AG04449 (cell line): ENCODE data around the gene CRELD1.
A peak's percentile ranks its signal among the peaks of the same experiment; 100 is the strongest.

Experiments
- CTCF ChIA-PET: fragments of 350-600 bp; formaldehyde crosslinking; extraction: SDS; loops from one replicate; lab custom pipeline; 2021; ENCODE audit warnings: antibody characterized with exemption; lab: Yijun Ruan, JAX
- POLR2A ChIA-PET: fragments of 400-600, 350-600 bp; formaldehyde crosslinking; extraction: SDS; loops from one replicate; lab custom pipeline; 2020; ENCODE audit warnings: antibody characterized with exemption, inconsistent platforms; lab: Yijun Ruan, JAX
- DNase-seq: peaks from one replicate; pipeline ENCODE4 v3.0.0-alpha.2; 2010; ENCODE audit warnings: low read depth, low spot score
- H3K4me3 ChIP-seq: 2 replicates; pipeline ENCODE4 v1.5.1; 2011; ENCODE audit warnings: low read depth, mild to moderate bottlenecking, control low read depth, low read length
- TF ChIP-seq, protein P1 (sequence below): IDR thresholded peaks from one replicate; pipeline ENCODE4 v1.5.1; 2011; ENCODE audit warnings: mild to moderate bottlenecking, moderate library complexity, low read length, control low read depth, inconsistent platforms; ENCODE audit not compliant: insufficient read depth; ENCODE audit errors: missing control alignments

The CRELD1 gene

DNA sequence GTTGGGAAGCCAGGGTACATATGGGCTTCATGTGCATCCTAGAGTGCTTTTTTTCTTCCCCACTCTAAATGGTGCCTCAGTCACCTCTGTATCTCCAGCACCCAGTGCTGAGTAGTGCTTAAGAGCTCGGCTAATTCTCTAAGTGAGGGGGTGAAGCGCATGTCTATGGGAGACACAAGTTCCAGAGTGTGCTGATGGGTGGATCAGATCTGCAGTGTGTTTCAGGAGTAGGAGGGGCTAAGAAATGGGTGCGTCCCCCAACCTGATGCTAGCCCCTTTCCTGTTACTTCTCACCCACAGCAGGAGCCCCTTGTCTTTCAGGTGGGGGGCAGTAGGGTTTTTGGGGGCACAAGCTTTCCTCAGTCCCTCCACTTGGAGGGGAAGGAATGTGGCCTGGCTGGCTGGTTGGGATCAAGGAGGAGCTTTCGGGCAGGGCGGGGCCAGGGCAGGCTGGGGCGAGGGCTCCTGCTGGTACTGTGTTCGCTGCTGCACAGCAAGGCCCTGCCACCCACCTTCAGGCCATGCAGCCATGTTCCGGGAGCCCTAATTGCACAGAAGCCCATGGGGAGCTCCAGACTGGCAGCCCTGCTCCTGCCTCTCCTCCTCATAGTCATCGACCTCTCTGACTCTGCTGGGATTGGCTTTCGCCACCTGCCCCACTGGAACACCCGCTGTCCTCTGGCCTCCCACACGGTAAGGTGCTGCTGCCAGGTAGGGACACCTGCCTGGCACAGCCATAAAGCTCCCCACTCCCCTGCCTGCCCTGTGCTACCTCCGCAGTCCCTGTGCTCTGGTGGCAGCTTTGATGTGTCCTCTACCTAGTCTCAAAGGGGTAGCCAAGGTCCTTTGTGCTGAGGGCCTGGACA, 31.0 kb upstream of the CRELD1 start, which contains the start of gene IL17RE:
TSS of gene IL17RE (plus strand) at position 477 of the 866 bp plus-strand sequence. CDS start at position 562, 85 bp downstream.
- DNase-seq = no peak
- CTCF ChIA-PET = interaction anchor here (0.8 to 2.6 kb wide), 8 partner anchors 9 to 44 kb away, joined by 3 to 16 read pairs (median 5); partner anchors contain the start of genes CRELD1 and JAGN1
- POLR2A ChIA-PET = interaction anchor here (1.0 to 2.7 kb wide), 3 partner anchors 10 to 44 kb away, joined by 3 to 10 read pairs (median 5); partner anchors contain the start of gene JAGN1
- TF ChIP-seq, protein P1, sequence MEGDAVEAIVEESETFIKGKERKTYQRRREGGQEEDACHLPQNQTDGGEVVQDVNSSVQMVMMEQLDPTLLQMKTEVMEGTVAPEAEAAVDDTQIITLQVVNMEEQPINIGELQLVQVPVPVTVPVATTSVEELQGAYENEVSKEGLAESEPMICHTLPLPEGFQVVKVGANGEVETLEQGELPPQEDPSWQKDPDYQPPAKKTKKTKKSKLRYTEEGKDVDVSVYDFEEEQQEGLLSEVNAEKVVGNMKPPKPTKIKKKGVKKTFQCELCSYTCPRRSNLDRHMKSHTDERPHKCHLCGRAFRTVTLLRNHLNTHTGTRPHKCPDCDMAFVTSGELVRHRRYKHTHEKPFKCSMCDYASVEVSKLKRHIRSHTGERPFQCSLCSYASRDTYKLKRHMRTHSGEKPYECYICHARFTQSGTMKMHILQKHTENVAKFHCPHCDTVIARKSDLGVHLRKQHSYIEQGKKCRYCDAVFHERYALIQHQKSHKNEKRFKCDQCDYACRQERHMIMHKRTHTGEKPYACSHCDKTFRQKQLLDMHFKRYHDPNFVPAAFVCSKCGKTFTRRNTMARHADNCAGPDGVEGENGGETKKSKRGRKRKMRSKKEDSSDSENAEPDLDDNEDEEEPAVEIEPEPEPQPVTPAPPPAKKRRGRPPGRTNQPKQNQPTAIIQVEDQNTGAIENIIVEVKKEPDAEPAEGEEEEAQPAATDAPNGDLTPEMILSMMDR = no peak
- H3K4me3 ChIP-seq = peak within 1 kb of the TSS; percentile 43

DNA sequence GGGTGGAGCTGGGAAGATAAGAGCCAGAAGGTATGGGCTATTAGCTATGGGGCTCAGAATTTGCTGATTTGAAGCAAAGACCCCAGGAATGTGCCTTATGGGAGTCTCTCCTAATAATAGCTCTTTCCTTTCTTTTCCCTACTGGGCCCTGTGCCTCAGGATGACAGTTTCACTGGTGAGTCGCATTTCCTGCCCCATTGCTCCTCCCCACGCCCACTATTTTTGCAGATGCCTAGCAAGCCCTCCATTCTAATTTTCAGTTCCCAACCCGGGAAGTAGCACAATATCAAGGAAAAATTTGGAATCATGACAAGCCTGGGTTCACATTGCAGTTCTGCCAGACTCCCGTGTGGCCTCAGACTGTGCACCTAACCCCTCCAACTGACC, 30.4 kb upstream of the CRELD1 start:
- POLR2A ChIA-PET = interaction anchor here (1.0 to 2.7 kb wide), 3 partner anchors 9 to 43 kb away, joined by 3 to 10 read pairs (median 5); partner anchors contain the start of gene JAGN1
- TF ChIP-seq, protein P1 = no peak
- H3K4me3 ChIP-seq = peak overlapping the region; percentile 43; the same call in 1 of the 2 replicates

DNA sequence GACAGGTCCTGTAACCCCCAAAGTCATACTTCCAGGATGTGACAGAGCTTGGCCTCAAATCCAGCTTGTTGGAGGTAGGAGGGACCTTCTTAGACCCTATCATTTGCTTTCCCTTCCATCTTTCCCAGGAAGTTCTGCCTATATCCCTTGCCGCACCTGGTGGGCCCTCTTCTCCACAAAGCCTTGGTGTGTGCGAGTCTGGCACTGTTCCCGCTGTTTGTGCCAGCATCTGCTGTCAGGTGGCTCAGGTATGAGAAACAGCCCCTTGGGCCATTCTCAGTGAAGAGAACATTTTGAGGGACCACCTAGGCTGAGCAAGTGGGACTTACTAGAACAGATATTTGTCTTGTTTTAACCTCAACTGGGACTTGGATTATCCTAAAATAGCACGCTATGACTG, 29.7 kb upstream of the CRELD1 start:
- POLR2A ChIA-PET = interaction anchor here (1.7 to 2.7 kb wide), 2 partner anchors 8 to 13 kb away, joined by 5 to 10 read pairs; partner anchors contain the start of gene JAGN1
- TF ChIP-seq, protein P1 = no peak
- no peak overlapping the region for H3K4me3 ChIP-seq
- CTCF ChIA-PET = interaction anchor here (2.4 to 2.6 kb wide), 2 partner anchors 10 to 29 kb away, joined by 10 to 16 read pairs; partner anchors contain the start of gene CRELD1
- DNase-seq = no peak

More for the DNA sequence above, 30.4 kb upstream of the CRELD1 start:
- CTCF ChIA-PET = interaction anchor here (0.8 to 2.6 kb wide), 7 partner anchors 8 to 43 kb away, joined by 3 to 16 read pairs (median 5); partner anchors contain the start of genes CRELD1 and JAGN1
- DNase-seq = no peak

DNA sequence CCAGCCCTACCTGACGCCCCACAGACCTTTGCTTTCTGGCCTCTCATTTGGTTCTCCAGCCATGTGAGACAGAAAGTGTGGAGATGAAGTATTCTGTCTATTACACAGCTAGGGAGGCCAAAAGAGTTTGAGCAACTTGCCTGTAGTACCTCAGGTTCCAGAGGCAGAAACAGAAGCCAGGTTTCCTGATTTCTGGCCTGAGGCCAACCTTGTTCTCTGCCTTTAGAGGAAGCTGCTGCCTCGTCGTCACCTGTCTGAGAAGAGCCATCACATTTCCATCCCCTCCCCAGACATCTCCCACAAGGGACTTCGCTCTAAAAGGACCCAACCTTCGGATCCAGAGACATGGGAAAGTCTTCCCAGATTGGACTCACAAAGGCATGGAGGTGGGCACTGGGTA, 27.2 kb upstream of the CRELD1 start:
- CTCF ChIA-PET = no interaction called here
- POLR2A ChIA-PET = no interaction called here
- TF ChIP-seq, protein P1 = no peak

DNA sequence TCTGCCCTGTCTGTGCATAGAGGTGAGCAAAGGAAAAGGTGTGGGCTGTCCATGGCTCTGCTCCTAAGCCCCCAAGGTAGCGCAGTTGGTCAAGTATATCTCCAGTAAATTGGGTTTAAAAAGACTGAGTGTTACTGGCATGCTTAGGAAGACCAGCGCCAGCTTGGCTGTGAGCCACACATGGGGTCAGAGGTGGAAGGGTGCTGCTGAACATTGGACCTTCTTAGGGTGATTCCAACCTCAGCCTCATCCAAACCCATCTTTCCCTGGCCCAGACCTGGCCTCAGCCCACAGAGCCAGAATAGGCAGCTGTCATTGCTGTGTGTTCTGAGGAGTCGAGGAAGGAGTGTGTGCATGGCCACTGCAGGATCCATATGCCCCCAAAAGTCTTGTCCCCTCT, 25.3 kb upstream of the CRELD1 start:
- TF ChIP-seq, protein P1 = no peak
- H3K4me3 ChIP-seq = no peak overlapping the region
- POLR2A ChIA-PET = interaction anchor here (1.2 kb wide), 1 partner anchor 24 kb away, joined by 3 read pairs; no protein-coding TSS in a partner anchor
- CTCF ChIA-PET = interaction anchor here (0.8 to 1.8 kb wide), 4 partner anchors 23 to 83 kb away, joined by 3 to 10 read pairs (median 4); no protein-coding TSS in a partner anchor
- DNase-seq = no peak

More for the DNA sequence above, 27.2 kb upstream of the CRELD1 start:
- no peak overlapping the region for H3K4me3 ChIP-seq
- no peak for DNase-seq
